Tibial nerve (tissue), 4 donors: ENCODE measurements around the gene CHCHD10. TPM values are rescaled to one million over a fixed set of nuclear protein-coding genes. Genes with fewer than 3 reads are reported as not detected.

Source experiments
- DNase-seq, 2 donors: peaks; one replicate each; pipeline ENCODE4 v3.0.0-alpha.2; 2019; ENCODE audit warnings: low spot score in 2 of 2
- H3K27ac ChIP-seq, 4 donors: fragments of 200-600 bp; sonication (generic) in 3 of 4; one replicate each; pipeline ENCODE4 v1.5.1; 2017 to 2019; ENCODE audit warnings: mild to moderate bottlenecking in 1 of 4
- H3K27me3 ChIP-seq, 2 donors: fragments of 200-600 bp; sonication (generic) in 1 of 2; one replicate each; pipeline versions ENCODE4 v1.5.1 to v1.6.0; 2017 to 2019
- H3K36me3 ChIP-seq, 3 donors: fragments of 200-600 bp; sonication (generic); one replicate each; pipeline ENCODE4 v1.5.1; 2018 to 2019
- H3K4me1 ChIP-seq, 4 donors: fragments of 200-600 bp; sonication (generic) in 3 of 4; one replicate each; pipeline ENCODE4 v1.5.1; 2017 to 2019
- H3K4me3 ChIP-seq, 4 donors: fragments of 200-600 bp; sonication (generic) in 3 of 4; one replicate each; pipeline ENCODE4 v1.5.1; 2017 to 2019; ENCODE audit warnings: mild to moderate bottlenecking in 1 of 4, moderate library complexity in 1 of 4
- H3K9me3 ChIP-seq, 4 donors: fragments of 200-600 bp; sonication (generic) in 3 of 4; one replicate each; pipeline ENCODE4 v1.5.1; 2017 to 2019
- CTCF ChIP-seq, 5 experiments: fragments of 200-600 bp in 3 of 5; fragments of 450-650 bp in 2 of 5; sonication (generic) in 3 of 5; IDR thresholded peaks; one replicate each; pipeline ENCODE4 v1.5.1; 2016 to 2019; ENCODE audit warnings: antibody characterized with exemption in 5 of 5, mild to moderate bottlenecking in 3 of 5, moderate library complexity in 2 of 5
- EP300 ChIP-seq, 2 donors: sonication (generic); formaldehyde crosslinking; IDR thresholded peaks; one replicate each; pipeline ENCODE4 v1.6.1; 2017; ENCODE audit warnings: antibody characterized with exemption in 2 of 2, mild to moderate bottlenecking in 1 of 2
- POLR2A ChIP-seq, 2 donors: fragments of 450-650 bp; IDR thresholded peaks; one replicate each; pipeline ENCODE4 v1.6.1; 2017; ENCODE audit warnings: antibody characterized with exemption in 2 of 2, mild to moderate bottlenecking in 2 of 2, moderate library complexity in 2 of 2
- WGBS, 2 donors: methylation state at CpG; one replicate each; pipeline ENCODE4 v1.1.5; 2018; 5-methylcytosine and 5-hydroxymethylcytosine counted together
- total RNA-seq, 4 donors: library from RNA; depleted of rRNA; stranded (reverse); fragments of >200 nt; gene quantifications; one replicate each; pipeline ENCODE4 v1.1.0, GENCODE V29; 2016

The CHCHD10 gene
- total RNA-seq, 4 donors from 2014 or later, result 3.7 to 14.0 (median 9.6) TPM; not detected in 1

DNA sequence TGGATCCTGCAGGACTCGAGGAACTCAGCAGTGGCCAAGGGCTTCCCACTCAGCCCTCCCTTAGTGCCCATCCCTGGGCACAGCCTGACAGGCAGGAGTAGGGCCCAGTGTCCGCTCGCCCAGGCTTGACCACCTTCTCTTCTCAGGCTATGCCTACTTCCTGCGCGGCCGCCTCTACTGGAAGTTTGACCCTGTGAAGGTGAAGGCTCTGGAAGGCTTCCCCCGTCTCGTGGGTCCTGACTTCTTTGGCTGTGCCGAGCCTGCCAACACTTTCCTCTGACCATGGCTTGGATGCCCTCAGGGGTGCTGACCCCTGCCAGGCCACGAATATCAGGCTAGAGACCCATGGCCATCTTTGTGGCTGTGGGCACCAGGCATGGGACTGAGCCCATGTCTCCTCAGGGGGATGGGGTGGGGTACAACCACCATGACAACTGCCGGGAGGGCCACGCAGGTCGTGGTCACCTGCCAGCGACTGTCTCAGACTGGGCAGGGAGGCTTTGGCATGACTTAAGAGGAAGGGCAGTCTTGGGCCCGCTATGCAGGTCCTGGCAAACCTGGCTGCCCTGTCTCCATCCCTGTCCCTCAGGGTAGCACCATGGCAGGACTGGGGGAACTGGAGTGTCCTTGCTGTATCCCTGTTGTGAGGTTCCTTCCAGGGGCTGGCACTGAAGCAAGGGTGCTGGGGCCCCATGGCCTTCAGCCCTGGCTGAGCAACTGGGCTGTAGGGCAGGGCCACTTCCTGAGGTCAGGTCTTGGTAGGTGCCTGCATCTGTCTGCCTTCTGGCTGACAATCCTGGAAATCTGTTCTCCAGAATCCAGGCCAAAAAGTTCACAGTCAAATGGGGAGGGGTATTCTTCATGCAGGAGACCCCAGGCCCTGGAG is 15.7 kb upstream of the CHCHD10 start:
- peaks cover 0 to 5% (median 0%) of the 10 kb centered on the region in 3 donors for H3K36me3 ChIP-seq
- no peaks in the 10 kb centered on the region for H3K27me3 ChIP-seq
- peaks cover 0 to 37% (median 23%) of the 10 kb centered on the region in 4 donors for H3K4me1 ChIP-seq
- WGBS, 2 donors, result 83 to 87% methylated on average over 14 to 15 of the region's 15 CpGs
- no peak overlapping the region for H3K4me3 ChIP-seq
- no peak overlapping the region for H3K27ac ChIP-seq
- no peak for DNase-seq
- no peaks in the 10 kb centered on the region for H3K9me3 ChIP-seq
- TF ChIP-seq CTCF (IDR thresholded peaks at IDR 0.05) (no peak), POLR2A (IDR thresholded peaks at IDR 0.05) (no peak), EP300 (IDR thresholded peaks at IDR 0.05) (no peak)

DNA sequence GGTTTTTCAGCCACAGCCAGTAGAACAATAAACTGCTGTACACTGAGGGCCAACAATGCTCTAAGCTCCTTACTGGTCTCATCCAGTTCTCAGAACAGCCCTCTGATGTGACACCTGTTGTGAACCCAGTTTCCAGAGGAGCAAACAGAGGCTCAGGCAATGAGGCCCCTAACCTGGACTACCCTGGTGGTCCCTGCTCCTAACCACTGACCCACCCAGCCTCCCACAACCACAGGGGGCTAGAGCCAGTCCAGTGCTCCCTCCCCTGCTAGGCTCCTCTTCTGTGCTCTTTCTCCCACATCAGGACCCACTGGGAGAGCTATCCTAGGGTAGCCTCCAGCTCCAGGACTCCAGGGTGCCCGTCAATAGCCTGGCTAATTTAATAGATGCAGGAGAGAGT is 14.9 kb upstream of the CHCHD10 start:
- no peak overlapping the region for H3K4me3 ChIP-seq
- H3K27ac ChIP-seq, result no peak overlapping the region
- WGBS, 2 donors, result 88 to 91% methylated on average over 1 of the region's 1 CpG
- TF ChIP-seq POLR2A (IDR thresholded peaks at IDR 0.05) (no peak), EP300 (IDR thresholded peaks at IDR 0.05) (no peak), CTCF (IDR thresholded peaks at IDR 0.05) (no peak)
- H3K9me3 ChIP-seq, result no peaks in the 10 kb centered on the region
- H3K27me3 ChIP-seq, result no peaks in the 10 kb centered on the region
- peaks cover 0 to 5% (median 0%) of the 10 kb centered on the region in 3 donors for H3K36me3 ChIP-seq
- no peak for DNase-seq
- peaks cover 0 to 28% (median 15%) of the 10 kb centered on the region in 4 donors for H3K4me1 ChIP-seq

DNA sequence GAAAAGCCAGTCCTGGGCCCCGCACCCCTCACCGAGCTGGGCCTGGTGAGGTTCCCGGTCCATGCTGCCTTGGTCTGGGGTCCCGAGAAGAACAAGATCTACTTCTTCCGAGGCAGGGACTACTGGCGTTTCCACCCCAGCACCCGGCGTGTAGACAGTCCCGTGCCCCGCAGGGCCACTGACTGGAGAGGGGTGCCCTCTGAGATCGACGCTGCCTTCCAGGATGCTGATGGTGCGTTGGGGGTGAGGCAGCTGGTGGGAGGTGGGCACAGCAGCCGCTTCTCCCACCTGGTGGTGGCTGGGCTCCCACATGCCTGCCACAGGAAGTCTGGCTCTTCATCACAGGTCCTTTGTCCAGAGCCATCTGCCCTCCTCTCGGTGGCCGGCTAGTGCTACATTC is 14.5 kb upstream of the CHCHD10 start:
- Histone ChIP-seq H3K9me3 (no peaks in the 10 kb centered on the region), H3K36me3 (peaks cover 0 to 5% (median 0%) of the 10 kb centered on the region in 3 donors), H3K27me3 (no peaks in the 10 kb centered on the region), H3K4me3 (no peak overlapping the region), H3K4me1 (peaks cover 0 to 27% (median 14%) of the 10 kb centered on the region in 4 donors), H3K27ac (peak overlapping the region in 1 of 4 donors; percentile 56)
- WGBS, 2 donors, result 88 to 94% methylated on average over 12 to 13 of the region's 16 CpGs
- TF ChIP-seq CTCF (IDR thresholded peaks at IDR 0.05), result no peak
- no peak for TF ChIP-seq POLR2A (IDR thresholded peaks at IDR 0.05)
- no peak for TF ChIP-seq EP300 (IDR thresholded peaks at IDR 0.05)
- DNase-seq, result no peak

GRCh38 chr22:23781511-23782183 is 13.9 kb upstream of the CHCHD10 start:
- Histone ChIP-seq H3K27ac (peak overlapping the region in 2 of 4 donors; percentile 56 to 63), H3K4me3 (no peak overlapping the region), H3K4me1 (peaks cover 0 to 26% (median 14%) of the 10 kb centered on the region in 4 donors), H3K36me3 (peaks cover 0 to 5% (median 0%) of the 10 kb centered on the region in 3 donors), H3K9me3 (no peaks in the 10 kb centered on the region), H3K27me3 (no peaks in the 10 kb centered on the region)
- DNase-seq, result no peak
- WGBS, 2 donors, result 61 to 64% methylated on average over 11 to 14 of the region's 14 CpGs
- TF ChIP-seq POLR2A (IDR thresholded peaks at IDR 0.05) (no peak), CTCF (IDR thresholded peaks at IDR 0.05) (no peak), EP300 (IDR thresholded peaks at IDR 0.05) (no peak)

DNA sequence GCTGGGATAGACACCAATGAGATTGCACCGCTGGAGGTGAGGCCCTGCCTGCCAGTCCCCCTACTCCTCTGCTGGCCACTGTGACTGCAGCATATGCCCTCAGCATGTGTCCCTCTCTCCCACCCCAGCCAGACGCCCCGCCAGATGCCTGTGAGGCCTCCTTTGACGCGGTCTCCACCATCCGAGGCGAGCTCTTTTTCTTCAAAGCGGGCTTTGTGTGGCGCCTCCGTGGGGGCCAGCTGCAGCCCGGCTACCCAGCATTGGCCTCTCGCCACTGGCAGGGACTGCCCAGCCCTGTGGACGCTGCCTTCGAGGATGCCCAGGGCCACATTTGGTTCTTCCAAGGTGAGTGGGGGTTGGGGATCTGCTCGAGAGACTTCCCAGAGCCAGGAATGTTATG is 13.3 kb upstream of the CHCHD10 start:
- TF ChIP-seq EP300 (IDR thresholded peaks at IDR 0.05), result no peak
- no peak for TF ChIP-seq CTCF (IDR thresholded peaks at IDR 0.05)
- no peak for TF ChIP-seq POLR2A (IDR thresholded peaks at IDR 0.05)
- 23 to 42% methylated on average over 10 to 15 of the region's 15 CpGs for WGBS, 2 donors

More for the DNA sequence above, 13.3 kb upstream of the CHCHD10 start:
- Histone ChIP-seq H3K4me1 (peaks cover 0 to 24% (median 12%) of the 10 kb centered on the region in 4 donors), H3K4me3 (no peak overlapping the region), H3K36me3 (peaks cover 0 to 5% (median 0%) of the 10 kb centered on the region in 3 donors), H3K9me3 (no peaks in the 10 kb centered on the region), H3K27me3 (no peaks in the 10 kb centered on the region), H3K27ac (peak overlapping the region in 2 of 4 donors; percentile 56 to 63)
- DNase-seq, result no peak
